Measurements from ENCODE around the gene NRF1.

- TF ChIP-seq, protein P1, sequence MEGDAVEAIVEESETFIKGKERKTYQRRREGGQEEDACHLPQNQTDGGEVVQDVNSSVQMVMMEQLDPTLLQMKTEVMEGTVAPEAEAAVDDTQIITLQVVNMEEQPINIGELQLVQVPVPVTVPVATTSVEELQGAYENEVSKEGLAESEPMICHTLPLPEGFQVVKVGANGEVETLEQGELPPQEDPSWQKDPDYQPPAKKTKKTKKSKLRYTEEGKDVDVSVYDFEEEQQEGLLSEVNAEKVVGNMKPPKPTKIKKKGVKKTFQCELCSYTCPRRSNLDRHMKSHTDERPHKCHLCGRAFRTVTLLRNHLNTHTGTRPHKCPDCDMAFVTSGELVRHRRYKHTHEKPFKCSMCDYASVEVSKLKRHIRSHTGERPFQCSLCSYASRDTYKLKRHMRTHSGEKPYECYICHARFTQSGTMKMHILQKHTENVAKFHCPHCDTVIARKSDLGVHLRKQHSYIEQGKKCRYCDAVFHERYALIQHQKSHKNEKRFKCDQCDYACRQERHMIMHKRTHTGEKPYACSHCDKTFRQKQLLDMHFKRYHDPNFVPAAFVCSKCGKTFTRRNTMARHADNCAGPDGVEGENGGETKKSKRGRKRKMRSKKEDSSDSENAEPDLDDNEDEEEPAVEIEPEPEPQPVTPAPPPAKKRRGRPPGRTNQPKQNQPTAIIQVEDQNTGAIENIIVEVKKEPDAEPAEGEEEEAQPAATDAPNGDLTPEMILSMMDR (conservative IDR thresholded peaks at IDR 0.05) = no peak
- TF ChIP-seq EZH2 (IDR thresholded peaks at IDR 0.05; ENCODE audit: low read depth) = no peak
Measured at GRCh38 chr7:129649128-129649690, 37.7 kb downstream of the NRF1 start.

Data from PC-9 (cell line).